ENCODE data around the gene JAZF1. TPM values are rescaled to one million over a fixed set of nuclear protein-coding genes. Genes with fewer than 3 reads are reported as not detected.

Gene JAZF1
- total RNA-seq, 4 donors from 2014 or later = 1.6 to 8.6 (median 5.3) TPM

GRCh38 chr7:28199021-28199510 lies 18.5 kb upstream of the JAZF1 start:
- H3K4me3 ChIP-seq = no peak overlapping the region
- H3K4me1 ChIP-seq = no peaks in the 10 kb centered on the region
- H3K27me3 ChIP-seq = no peaks in the 10 kb centered on the region
- DNase-seq = no peak
- H3K27ac ChIP-seq = no peak overlapping the region
- TF ChIP-seq POLR2A (IDR thresholded peaks at IDR 0.05) = no peak
- TF ChIP-seq, protein P1, sequence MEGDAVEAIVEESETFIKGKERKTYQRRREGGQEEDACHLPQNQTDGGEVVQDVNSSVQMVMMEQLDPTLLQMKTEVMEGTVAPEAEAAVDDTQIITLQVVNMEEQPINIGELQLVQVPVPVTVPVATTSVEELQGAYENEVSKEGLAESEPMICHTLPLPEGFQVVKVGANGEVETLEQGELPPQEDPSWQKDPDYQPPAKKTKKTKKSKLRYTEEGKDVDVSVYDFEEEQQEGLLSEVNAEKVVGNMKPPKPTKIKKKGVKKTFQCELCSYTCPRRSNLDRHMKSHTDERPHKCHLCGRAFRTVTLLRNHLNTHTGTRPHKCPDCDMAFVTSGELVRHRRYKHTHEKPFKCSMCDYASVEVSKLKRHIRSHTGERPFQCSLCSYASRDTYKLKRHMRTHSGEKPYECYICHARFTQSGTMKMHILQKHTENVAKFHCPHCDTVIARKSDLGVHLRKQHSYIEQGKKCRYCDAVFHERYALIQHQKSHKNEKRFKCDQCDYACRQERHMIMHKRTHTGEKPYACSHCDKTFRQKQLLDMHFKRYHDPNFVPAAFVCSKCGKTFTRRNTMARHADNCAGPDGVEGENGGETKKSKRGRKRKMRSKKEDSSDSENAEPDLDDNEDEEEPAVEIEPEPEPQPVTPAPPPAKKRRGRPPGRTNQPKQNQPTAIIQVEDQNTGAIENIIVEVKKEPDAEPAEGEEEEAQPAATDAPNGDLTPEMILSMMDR (IDR thresholded peaks at IDR 0.05 in 4 of 5, conservative IDR thresholded peaks at IDR 0.05 in 1 of 5) = no peak
- intact Hi-C loops (cut with DNase I; ENCODE audit: low total_unique reads) (no loop called here), in situ Hi-C loops (cut with MboI; ENCODE audit: low sequenced_read_pairs in 4 of 4) (no loop called here)
- ATAC-seq = no peak
- H3K9me3 ChIP-seq = no peaks in the 10 kb centered on the region
- no peaks in the 10 kb centered on the region for H3K36me3 ChIP-seq

DNA sequence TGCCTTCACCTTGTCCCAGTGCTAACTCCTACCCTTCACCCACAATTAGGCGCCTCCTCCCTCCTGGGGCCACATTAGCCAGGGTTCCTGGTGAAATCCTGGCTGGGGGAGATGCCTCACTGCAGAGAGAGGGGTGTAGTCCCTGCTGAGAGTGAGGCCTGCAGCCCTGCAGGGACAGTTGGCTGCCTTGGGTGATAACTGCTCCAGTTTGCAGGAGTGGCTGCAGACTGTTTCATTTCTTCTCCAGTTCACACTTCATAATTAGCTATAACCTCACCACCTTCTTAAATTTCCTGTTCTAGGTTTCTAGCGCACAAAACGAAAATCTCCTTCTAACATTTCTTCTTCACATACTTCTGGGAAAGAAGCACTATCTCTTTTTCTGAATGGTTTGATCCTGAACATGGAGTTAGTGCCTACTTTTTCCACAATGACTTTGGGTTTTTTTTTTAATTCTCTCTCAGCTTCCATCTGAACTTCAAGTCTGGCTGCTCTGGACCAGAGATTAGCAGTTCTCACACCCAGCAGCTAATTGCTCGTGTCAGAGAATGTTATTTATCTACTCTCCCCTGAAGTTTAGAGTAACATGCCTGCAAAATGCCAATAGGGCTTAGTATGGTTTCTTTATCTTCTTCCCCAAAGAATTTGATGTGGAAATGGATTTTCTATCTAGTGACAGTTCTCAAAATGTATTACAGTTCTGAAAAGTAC lies 15.5 kb upstream of the JAZF1 start:
- in situ Hi-C loops (cut with MboI; ENCODE audit: low sequenced_read_pairs in 4 of 4) (no loop called here), intact Hi-C loops (cut with DNase I; ENCODE audit: low total_unique reads) (no loop called here)
- no peak for TF ChIP-seq POLR2A (IDR thresholded peaks at IDR 0.05)
- TF ChIP-seq, protein P1 (IDR thresholded peaks at IDR 0.05 in 4 of 5, conservative IDR thresholded peaks at IDR 0.05 in 1 of 5) = no peak
- DNase-seq = no peak
- Histone ChIP-seq H3K9me3 (no peaks in the 10 kb centered on the region), H3K4me1 (no peaks in the 10 kb centered on the region), H3K36me3 (no peaks in the 10 kb centered on the region), H3K27ac (no peak overlapping the region), H3K4me3 (no peak overlapping the region), H3K27me3 (no peaks in the 10 kb centered on the region)
- no peak for ATAC-seq

DNA sequence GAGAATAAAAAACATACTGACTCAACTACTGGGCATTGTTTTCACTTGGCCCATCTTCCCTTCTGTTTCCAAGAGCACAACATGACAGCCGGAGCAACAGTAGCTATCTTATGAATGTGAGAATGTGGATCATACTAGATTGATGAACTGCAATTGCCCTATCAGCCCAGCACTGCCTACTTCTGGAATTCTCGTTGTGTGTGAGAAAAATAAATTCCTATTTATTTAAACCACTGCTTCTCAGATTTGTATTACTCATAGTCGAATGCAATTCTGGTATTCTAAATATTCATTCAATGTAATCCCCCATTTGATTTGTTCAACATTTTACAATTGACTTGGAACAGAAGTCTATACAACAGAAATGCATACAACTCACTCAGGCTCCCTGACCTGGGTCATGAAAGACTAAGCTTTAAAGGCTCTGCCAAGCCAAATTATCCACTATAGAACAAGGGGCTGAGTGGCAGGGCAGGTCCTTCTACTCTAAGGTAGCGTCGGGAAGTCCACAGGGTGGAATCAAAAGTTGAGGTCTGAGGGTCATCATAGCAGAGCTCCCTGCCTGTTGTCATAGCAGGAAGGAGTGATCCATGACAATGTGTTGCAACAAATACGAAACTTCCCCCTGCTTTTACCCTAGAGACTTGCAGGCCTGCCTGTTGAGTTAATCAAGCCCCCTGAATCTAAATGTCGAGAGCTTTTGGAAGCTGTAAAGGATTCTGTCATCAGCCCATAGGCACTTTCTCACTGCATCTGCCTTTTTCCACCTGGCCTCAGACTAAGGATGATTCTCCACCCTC lies 12.4 kb upstream of the JAZF1 start:
- TF ChIP-seq, protein P1 (IDR thresholded peaks at IDR 0.05 in 4 of 5, conservative IDR thresholded peaks at IDR 0.05 in 1 of 5) = no peak
- H3K27me3 ChIP-seq = no peaks in the 10 kb centered on the region
- in situ Hi-C loops (cut with MboI; ENCODE audit: low sequenced_read_pairs in 4 of 4) = no loop called here
- DNase-seq (no peak), ATAC-seq (no peak)
- no peaks in the 10 kb centered on the region for H3K9me3 ChIP-seq
- H3K27ac ChIP-seq = no peak overlapping the region
- no peaks in the 10 kb centered on the region for H3K4me1 ChIP-seq
- H3K36me3 ChIP-seq = no peaks in the 10 kb centered on the region
- H3K4me3 ChIP-seq = no peak overlapping the region
- intact Hi-C loops (cut with DNase I; ENCODE audit: low total_unique reads) = no loop called here

- TF ChIP-seq, protein P1 (IDR thresholded peaks at IDR 0.05 in 4 of 5, conservative IDR thresholded peaks at IDR 0.05 in 1 of 5) = no peak
- no peak for TF ChIP-seq POLR2A (IDR thresholded peaks at IDR 0.05)
- no peak for DNase-seq
- H3K27ac ChIP-seq = no peak overlapping the region
- H3K4me3 ChIP-seq = no peak overlapping the region
- H3K4me1 ChIP-seq = no peaks in the 10 kb centered on the region
- intact Hi-C loops (cut with DNase I; ENCODE audit: low total_unique reads) = no loop called here
- no peaks in the 10 kb centered on the region for H3K9me3 ChIP-seq
- H3K27me3 ChIP-seq = no peaks in the 10 kb centered on the region
- no peak for ATAC-seq
- in situ Hi-C loops (cut with MboI; ENCODE audit: low sequenced_read_pairs in 4 of 4) = no loop called here
- H3K36me3 ChIP-seq = no peaks in the 10 kb centered on the region
Observed at GRCh38 chr7:28191751-28192150, 11.2 kb upstream of the JAZF1 start.
